Breast epithelium (tissue), 4 donors: ENCODE data around the gene STAG1. TPM values are rescaled to one million over a fixed set of nuclear protein-coding genes. Genes with fewer than 3 reads are reported as not detected.

Experiments
- DNase-seq, 2 donors: peaks; one replicate each; pipeline ENCODE4 v3.0.0-alpha.2; 2019; ENCODE audit warnings: low spot score in 2 of 2
- H3K27ac ChIP-seq, 2 donors: fragments of 200-600 bp; sonication (generic) in 1 of 2; one replicate each; pipeline ENCODE4 v1.5.1; 2016 to 2019; ENCODE audit warnings: mild to moderate bottlenecking in 1 of 2
- H3K27me3 ChIP-seq, 2 donors: fragments of 200-600 bp; sonication (generic) in 1 of 2; one replicate each; pipeline versions ENCODE4 v1.5.1 to v1.6.0; 2017 to 2019; ENCODE audit warnings: control low read depth in 1 of 2, mild to moderate bottlenecking in 1 of 2
- H3K36me3 ChIP-seq: fragments of 200-600 bp; one replicate; pipeline ENCODE4 v1.5.1; 2019
- H3K4me1 ChIP-seq, 2 donors: fragments of 200-600 bp; sonication (generic); one replicate each; pipeline ENCODE4 v1.5.1; 2016 to 2019; ENCODE audit warnings: control low read depth in 1 of 2
- H3K4me3 ChIP-seq, 3 donors: fragments of 200-600 bp; sonication (generic); 1 replicate in 2 of 3; 2 replicates in 1 of 3; pipeline ENCODE4 v1.5.1; 2016 to 2019; ENCODE audit warnings: mild to moderate bottlenecking in 3 of 3, moderate library complexity in 2 of 3
- H3K9me3 ChIP-seq, 2 donors: fragments of 200-600 bp; sonication (generic) in 1 of 2; one replicate each; pipeline ENCODE4 v1.5.1; 2016 to 2019; ENCODE audit warnings: control low read depth in 1 of 2
- POLR2A ChIP-seq: fragments of 450-650 bp; IDR thresholded peaks from one replicate; pipeline ENCODE4 v1.6.1; 2016; ENCODE audit warnings: antibody characterized with exemption, mild to moderate bottlenecking, moderate library complexity
- POLR2AphosphoS5 ChIP-seq, 3 donors: sonication (generic); formaldehyde crosslinking; IDR thresholded peaks; one replicate each; pipeline ENCODE4 v1.6.1; 2017; ENCODE audit warnings: antibody characterized with exemption in 3 of 3
- intact Hi-C: fragments of 100-400 bp; cut with DNase I; formaldehyde crosslinking; loops from one replicate; pipeline ENCODE4 v1.15.1; 2023; ENCODE audit warnings: low total_unique reads
- total RNA-seq, 3 donors: library from RNA; depleted of rRNA; stranded (reverse); fragments of >200 nt; gene quantifications; one replicate each; pipeline ENCODE4 v1.1.0, GENCODE V29; 2016
- TF ChIP-seq, protein P1 (sequence below), 3 donors: fragments of 450-650 bp; IDR thresholded peaks; one replicate each; pipeline ENCODE4 v1.5.1; 2016 to 2017; ENCODE audit warnings: antibody characterized with exemption in 3 of 3, mild to moderate bottlenecking in 3 of 3, moderate library complexity in 3 of 3

Gene STAG1
- total RNA-seq, 3 donors from 2014 or later = 54.4 to 83.7 (median 73.7) TPM

DNA sequence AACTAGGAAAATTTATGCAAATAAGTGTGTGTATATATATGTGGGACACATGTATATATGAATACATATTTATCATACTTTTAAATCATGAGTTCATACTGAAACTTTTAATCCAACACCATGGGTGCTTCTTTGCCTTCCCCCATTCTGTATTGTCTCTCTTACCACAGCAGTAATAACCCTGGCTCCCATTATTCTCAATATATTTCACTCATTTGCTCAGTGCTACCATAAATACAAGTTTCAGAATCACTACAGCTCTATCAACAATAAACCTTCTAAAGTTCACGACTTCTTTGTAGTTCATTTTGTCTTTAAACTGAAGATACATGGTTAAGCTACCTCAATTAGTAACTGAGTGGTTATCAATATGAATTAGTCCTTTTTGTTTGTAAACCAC is 419.9 kb downstream of the STAG1 start:
- Histone ChIP-seq H3K9me3 (no peaks in the 10 kb centered on the region), H3K36me3 (no peaks in the 10 kb centered on the region), H3K4me1 (no peaks in the 10 kb centered on the region), H3K27me3 (no peaks in the 10 kb centered on the region), H3K4me3 (no peak overlapping the region), H3K27ac (no peak overlapping the region)
- intact Hi-C loops = no loop called here
- TF ChIP-seq POLR2AphosphoS5 (IDR thresholded peaks at IDR 0.05) (no peak), POLR2A (no peak)
- TF ChIP-seq, protein P1, sequence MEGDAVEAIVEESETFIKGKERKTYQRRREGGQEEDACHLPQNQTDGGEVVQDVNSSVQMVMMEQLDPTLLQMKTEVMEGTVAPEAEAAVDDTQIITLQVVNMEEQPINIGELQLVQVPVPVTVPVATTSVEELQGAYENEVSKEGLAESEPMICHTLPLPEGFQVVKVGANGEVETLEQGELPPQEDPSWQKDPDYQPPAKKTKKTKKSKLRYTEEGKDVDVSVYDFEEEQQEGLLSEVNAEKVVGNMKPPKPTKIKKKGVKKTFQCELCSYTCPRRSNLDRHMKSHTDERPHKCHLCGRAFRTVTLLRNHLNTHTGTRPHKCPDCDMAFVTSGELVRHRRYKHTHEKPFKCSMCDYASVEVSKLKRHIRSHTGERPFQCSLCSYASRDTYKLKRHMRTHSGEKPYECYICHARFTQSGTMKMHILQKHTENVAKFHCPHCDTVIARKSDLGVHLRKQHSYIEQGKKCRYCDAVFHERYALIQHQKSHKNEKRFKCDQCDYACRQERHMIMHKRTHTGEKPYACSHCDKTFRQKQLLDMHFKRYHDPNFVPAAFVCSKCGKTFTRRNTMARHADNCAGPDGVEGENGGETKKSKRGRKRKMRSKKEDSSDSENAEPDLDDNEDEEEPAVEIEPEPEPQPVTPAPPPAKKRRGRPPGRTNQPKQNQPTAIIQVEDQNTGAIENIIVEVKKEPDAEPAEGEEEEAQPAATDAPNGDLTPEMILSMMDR (IDR thresholded peaks at IDR 0.05) = no peak
- no peak for DNase-seq

DNA sequence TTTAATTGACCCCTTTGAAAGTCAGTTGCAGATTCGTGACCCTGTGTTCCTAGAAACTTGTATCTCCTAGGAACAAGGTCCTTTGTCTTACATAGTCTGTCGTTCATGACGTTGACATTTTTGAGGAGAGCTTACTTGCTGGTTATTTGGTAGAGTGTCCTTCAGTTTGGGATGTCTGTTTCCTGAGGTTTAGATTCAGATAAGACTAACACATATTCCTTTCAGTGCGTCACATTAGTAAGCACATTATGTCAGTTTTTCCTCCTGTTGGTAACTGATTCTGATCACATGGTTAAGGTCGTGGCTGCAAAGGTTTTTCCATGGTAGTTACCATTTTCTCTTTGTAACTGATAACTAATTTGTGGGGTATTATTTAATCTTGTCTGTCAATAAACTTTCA is 421.3 kb downstream of the STAG1 start:
- DNase-seq = no peak
- Histone ChIP-seq H3K27me3 (no peaks in the 10 kb centered on the region), H3K4me1 (no peaks in the 10 kb centered on the region), H3K36me3 (no peaks in the 10 kb centered on the region), H3K9me3 (no peaks in the 10 kb centered on the region), H3K4me3 (no peak overlapping the region), H3K27ac (no peak overlapping the region)
- intact Hi-C loops = no loop called here
- TF ChIP-seq POLR2A (no peak), POLR2AphosphoS5 (IDR thresholded peaks at IDR 0.05) (no peak)
- TF ChIP-seq, protein P1 (IDR thresholded peaks at IDR 0.05) = no peak

DNA sequence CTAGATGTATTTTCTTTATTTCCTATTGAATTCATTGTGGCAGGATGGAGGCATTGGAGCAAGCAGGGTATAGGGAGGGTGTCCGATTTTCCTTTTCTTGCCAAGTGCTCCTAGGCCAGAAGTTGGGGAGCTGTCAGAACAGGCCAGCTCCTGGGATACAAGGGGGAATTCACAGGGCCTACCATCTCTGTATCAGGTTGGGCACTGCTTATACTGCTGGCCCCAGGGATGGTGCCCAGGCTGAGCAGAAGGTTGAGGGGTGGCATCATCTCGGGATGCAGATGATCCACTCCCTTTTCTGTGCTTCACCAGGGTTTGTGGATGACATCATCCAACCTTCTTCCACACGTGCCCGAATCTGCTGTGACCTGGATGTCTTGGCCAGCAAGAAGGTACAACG is 422.6 kb downstream of the STAG1 start:
- H3K27ac ChIP-seq = no peak overlapping the region
- H3K4me1 ChIP-seq = no peaks in the 10 kb centered on the region
- no peaks in the 10 kb centered on the region for H3K36me3 ChIP-seq
- no peak overlapping the region for H3K4me3 ChIP-seq
- H3K9me3 ChIP-seq = no peaks in the 10 kb centered on the region
- DNase-seq = no peak
- no peaks in the 10 kb centered on the region for H3K27me3 ChIP-seq
- intact Hi-C loops = no loop called here
- TF ChIP-seq POLR2AphosphoS5 (IDR thresholded peaks at IDR 0.05) (no peak), POLR2A (no peak)
- TF ChIP-seq, protein P1 (IDR thresholded peaks at IDR 0.05) = no peak

DNA sequence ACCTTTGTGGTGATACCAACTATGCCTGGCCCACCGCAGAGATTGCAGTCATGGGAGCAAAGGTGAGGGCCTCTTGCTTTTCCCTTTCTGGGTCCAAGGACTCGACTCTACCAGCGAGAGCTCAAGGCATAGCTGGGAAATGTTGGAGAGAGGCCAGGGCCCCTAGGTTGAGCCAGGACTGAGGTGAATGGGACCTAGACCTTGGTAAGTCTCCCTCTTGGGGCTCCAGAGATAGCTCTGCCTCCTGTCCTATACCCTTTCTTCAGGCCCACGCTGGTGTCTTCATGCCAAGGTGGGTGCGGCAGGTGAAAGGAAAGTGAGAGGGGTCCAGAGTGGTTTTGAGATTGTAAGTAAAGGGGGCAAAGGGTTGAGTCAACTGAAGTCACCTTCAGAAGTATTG is 424.5 kb downstream of the STAG1 start:
- no peak overlapping the region for H3K4me3 ChIP-seq
- intact Hi-C loops = no loop called here
- DNase-seq = no peak

DNA sequence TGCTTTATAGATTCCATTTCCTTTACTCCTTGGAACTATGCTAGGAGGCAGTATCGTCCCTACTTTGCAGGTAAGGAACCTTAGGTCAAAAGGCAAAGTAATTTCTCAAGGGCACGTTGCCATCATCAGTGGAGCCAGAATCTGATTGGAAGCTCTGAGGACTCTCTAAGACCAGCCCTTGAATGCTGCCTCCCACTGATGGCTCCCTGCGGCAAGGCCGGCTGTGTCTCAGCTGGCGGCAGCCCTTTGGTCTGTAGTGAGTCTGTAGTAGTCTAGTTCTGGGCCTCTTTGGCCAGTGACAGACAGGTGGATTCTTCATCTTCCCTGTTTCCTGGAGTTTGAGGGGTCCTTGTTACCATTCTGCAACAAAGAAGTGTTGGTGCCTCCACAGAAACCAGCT is 425.9 kb downstream of the STAG1 start:
- H3K27me3 ChIP-seq = no peaks in the 10 kb centered on the region

More for the DNA sequence above, 424.5 kb downstream of the STAG1 start:
- no peaks in the 10 kb centered on the region for H3K36me3 ChIP-seq
- H3K4me1 ChIP-seq = no peaks in the 10 kb centered on the region
- no peaks in the 10 kb centered on the region for H3K27me3 ChIP-seq
- H3K27ac ChIP-seq = no peak overlapping the region
- TF ChIP-seq POLR2A (no peak), POLR2AphosphoS5 (IDR thresholded peaks at IDR 0.05) (no peak)
- TF ChIP-seq, protein P1 (IDR thresholded peaks at IDR 0.05) = no peak
- peaks cover 5 to 11% of the 10 kb centered on the region in 2 donors for H3K9me3 ChIP-seq

More for the DNA sequence above, 425.9 kb downstream of the STAG1 start:
- H3K4me3 ChIP-seq = no peak overlapping the region
- no peak for DNase-seq
- no peaks in the 10 kb centered on the region for H3K36me3 ChIP-seq
- TF ChIP-seq, protein P1 (IDR thresholded peaks at IDR 0.05) = no peak
- TF ChIP-seq POLR2AphosphoS5 (IDR thresholded peaks at IDR 0.05) (no peak), POLR2A (no peak)
- H3K9me3 ChIP-seq = peaks cover 10 to 24% of the 10 kb centered on the region in 2 donors
- intact Hi-C loops = no loop called here
- H3K4me1 ChIP-seq = no peaks in the 10 kb centered on the region
- no peak overlapping the region for H3K27ac ChIP-seq
